ENCODE data around the gene VPS52. TPM values are rescaled to one million over a fixed set of nuclear protein-coding genes. Genes with fewer than 3 reads are reported as not detected.

Gene VPS52
- total RNA-seq, 1 donor from 2014 or later, result 63.5 TPM

DNA sequence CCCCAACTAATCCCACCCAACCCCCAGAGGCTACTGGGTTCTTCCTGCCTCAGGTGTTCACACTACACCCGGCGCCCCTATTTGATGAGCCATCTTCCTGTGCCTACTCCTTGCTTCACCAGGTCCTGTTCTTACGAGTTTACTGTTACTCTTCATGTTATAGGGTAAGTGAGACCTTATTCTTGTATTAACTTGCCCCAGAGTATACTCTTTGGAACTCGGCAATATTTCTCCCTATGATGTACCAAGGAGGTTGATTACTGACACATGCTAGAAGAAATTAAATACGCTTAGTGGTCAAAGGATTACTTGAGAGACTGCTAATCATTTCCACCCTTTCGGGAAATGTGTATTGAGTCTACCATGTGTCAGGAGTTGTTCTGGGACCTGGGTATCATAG, 54.4 kb downstream of the VPS52 start:
- DNase-seq (ENCODE audit: low spot score), result no peak
- H3K4me3 Mint-ChIP-seq, result no peak overlapping the region
- H3K36me3 Mint-ChIP-seq (ENCODE audit: low read depth), result peaks cover 8% of the 10 kb centered on the region
- H3K27me3 Mint-ChIP-seq (ENCODE audit: insufficient read depth), result peaks cover 51% of the 10 kb centered on the region
- peaks cover 21% of the 10 kb centered on the region for H3K4me1 Mint-ChIP-seq (ENCODE audit: low read depth)
- H3K27ac Mint-ChIP-seq, result no peak overlapping the region
- H3K9me3 Mint-ChIP-seq, result no peaks in the 10 kb centered on the region
- intact Hi-C loops (cut with micrococcal nuclease), result no loop called here

DNA sequence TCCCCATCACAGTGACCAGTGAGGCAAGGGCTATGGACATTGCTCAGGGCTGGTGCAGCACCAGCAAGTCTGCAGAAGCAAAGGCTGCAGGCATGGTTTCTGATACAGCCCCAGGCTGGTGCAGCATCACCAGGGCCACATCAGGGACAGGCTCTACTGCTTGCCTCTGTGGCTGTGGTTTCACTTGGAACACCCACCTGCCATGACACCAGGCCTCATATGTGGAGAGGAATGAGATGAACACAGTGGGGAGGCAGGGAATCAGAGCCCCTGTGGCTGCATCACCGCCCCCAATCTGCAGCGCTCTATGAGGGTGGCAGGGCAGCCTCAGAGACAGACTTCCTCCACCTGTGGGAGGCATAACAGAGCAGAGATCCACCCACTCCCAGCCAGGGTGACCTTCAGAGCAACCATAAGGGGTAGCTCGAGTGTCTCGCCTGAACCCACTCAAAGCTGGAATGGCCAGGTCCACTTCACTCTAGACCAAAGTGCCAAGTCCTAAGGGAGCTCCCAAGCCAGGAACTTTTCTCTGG, 55.5 kb downstream of the VPS52 start:
- intact Hi-C loops (cut with micrococcal nuclease), result no loop called here
- H3K9me3 Mint-ChIP-seq, result no peaks in the 10 kb centered on the region
- peaks cover 21% of the 10 kb centered on the region for H3K4me1 Mint-ChIP-seq (ENCODE audit: low read depth)
- H3K4me3 Mint-ChIP-seq, result no peak overlapping the region
- peaks cover 11% of the 10 kb centered on the region for H3K36me3 Mint-ChIP-seq (ENCODE audit: low read depth)
- H3K27me3 Mint-ChIP-seq (ENCODE audit: insufficient read depth), result peaks cover 47% of the 10 kb centered on the region
- no peak overlapping the region for H3K27ac Mint-ChIP-seq
- no peak for DNase-seq (ENCODE audit: low spot score)

DNA sequence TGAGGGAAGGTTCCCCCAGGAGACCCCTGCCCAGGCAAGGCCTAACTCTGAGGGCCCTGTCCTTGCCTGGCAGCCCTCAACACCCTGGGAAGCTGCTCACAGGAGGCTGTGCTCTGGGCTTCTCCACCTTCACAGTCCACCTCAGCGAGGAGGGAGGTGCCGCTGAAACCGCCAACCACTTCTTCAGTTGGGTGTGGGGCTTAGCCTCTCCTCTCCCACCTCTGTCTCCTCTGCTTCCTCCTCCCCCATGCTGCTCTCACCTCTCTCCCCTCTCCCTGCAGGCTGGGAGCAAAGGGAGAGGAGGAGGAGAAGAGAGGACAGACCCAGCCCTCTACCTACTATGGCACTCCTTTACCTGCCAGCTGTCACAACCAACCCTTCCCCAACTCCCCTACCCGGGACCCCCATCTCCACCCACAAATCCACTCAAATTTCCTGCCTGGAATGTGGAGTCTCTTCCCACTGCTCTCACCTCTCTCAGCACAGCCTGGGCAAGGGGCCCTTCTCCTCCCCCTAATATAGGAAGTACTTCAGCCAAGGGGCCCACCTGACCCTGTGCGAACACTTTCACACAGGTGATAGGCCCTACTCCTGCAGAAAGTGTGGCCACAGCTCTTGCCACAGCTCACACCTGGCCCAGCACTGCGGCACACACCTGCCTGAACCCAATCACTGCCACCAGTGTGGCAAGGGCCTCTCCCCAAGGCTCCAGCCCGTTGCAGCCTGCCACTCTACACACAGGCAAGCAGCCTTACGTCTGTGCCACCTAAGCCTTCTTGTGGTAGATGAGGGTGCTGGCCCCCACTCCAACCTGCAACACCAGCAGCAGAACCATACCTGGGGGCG, 56.2 kb downstream of the VPS52 start:
- Mint-ChIP-seq H3K4me3 (no peak overlapping the region), H3K36me3 (ENCODE audit: low read depth) (peaks cover 14% of the 10 kb centered on the region), H3K27ac (no peak overlapping the region), H3K4me1 (ENCODE audit: low read depth) (peaks cover 21% of the 10 kb centered on the region), H3K27me3 (ENCODE audit: insufficient read depth) (peaks cover 47% of the 10 kb centered on the region), H3K9me3 (no peaks in the 10 kb centered on the region)
- no peak for DNase-seq (ENCODE audit: low spot score)
- intact Hi-C loops (cut with micrococcal nuclease), result no loop called here

DNA sequence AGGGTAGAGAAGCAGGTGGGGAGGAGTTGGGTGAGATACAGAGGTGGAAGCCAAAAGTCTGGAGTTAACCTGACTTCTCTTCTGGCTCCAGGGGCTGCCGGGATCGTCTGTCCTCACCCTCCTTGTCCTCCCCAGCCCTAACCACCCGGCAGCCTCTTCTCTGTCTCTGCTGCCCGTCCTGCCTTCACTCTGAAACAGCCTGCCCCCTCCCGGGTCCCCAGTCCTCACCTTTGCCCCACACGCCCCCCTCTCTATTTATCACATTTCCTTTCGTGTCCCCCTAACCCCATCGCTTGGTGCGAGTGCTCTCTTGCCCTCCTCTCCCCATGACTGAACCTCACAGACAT, 57.7 kb downstream of the VPS52 start:
- H3K9me3 Mint-ChIP-seq, result no peaks in the 10 kb centered on the region
- no peak overlapping the region for H3K27ac Mint-ChIP-seq
- peaks cover 24% of the 10 kb centered on the region for H3K36me3 Mint-ChIP-seq (ENCODE audit: low read depth)
- intact Hi-C loops (cut with micrococcal nuclease), result no loop called here
- no peak for DNase-seq (ENCODE audit: low spot score)
- peaks cover 30% of the 10 kb centered on the region for H3K4me1 Mint-ChIP-seq (ENCODE audit: low read depth)
- H3K4me3 Mint-ChIP-seq, result no peak overlapping the region
- H3K27me3 Mint-ChIP-seq (ENCODE audit: insufficient read depth), result peaks cover 40% of the 10 kb centered on the region

DNA sequence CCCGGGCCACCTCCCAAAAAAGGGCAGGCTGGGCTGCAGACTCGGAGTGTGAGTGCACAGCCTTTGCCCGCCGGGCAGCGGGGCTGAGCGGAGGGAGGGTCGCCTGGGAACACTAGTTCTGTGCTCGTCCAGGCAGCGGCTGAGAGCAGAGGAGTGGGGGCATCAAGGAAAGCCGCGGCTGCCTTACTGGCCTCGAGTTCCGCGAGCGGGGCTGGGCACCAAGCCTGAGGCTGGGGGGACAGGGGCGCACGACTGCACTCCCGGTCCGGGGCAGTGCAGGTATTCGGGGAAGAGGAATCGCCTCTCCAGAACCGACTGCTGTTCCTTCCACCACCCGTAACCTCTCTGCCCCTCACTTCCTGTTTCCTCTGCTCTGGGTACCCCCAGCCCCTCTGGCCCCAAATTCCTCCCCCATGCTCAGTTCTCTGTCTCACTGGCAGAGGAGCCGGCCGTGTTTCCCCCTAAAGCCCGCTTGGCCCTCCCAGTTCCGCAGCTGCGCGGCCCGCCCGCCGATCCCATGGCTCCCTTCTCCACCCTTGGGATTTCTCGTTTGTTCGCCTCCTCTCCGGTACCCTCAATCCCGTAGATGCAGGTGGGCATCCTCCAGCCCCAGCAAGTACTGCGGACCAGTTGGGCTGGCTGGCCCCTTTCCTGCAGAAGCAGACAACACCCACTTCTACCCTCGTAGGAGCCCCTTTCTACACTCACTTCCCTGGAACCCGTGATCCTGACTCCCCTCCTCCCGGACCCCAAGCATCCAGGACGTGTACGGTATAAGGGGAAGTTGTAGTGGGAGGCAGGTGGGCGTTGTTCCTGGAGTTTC, 58.3 kb downstream of the VPS52 start:
- peaks cover 39% of the 10 kb centered on the region for H3K27me3 Mint-ChIP-seq (ENCODE audit: insufficient read depth)
- peak overlapping the region; percentile 66 for H3K4me3 Mint-ChIP-seq
- intact Hi-C loops (cut with micrococcal nuclease), result no loop called here
- H3K4me1 Mint-ChIP-seq (ENCODE audit: low read depth), result peaks cover 34% of the 10 kb centered on the region
- peaks cover 26% of the 10 kb centered on the region for H3K36me3 Mint-ChIP-seq (ENCODE audit: low read depth)
- H3K9me3 Mint-ChIP-seq, result no peaks in the 10 kb centered on the region
- DNase-seq (ENCODE audit: low spot score), result no peak
- H3K27ac Mint-ChIP-seq, result no peak overlapping the region

DNA sequence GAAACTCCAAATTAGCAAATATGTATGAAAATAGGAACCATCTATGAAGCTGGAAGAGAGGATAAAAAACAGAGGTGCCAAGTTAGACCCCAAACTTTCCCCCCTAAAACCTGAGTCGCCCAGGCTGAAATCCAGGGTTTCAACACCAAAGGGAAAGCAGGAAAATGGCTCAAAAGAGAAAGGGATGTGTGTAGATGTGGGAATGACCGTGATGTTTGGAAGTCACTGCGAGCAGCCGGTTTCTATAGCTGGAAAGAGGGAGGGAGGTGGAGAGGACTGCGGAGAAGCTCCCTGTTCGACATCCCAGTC, 58.9 kb downstream of the VPS52 start:
- Mint-ChIP-seq H3K4me3 (no peak overlapping the region), H3K27me3 (ENCODE audit: insufficient read depth) (peaks cover 34% of the 10 kb centered on the region), H3K9me3 (no peaks in the 10 kb centered on the region), H3K36me3 (ENCODE audit: low read depth) (peaks cover 26% of the 10 kb centered on the region), H3K4me1 (ENCODE audit: low read depth) (peaks cover 34% of the 10 kb centered on the region), H3K27ac (no peak overlapping the region)
- intact Hi-C loops (cut with micrococcal nuclease), result no loop called here
- DNase-seq (ENCODE audit: low spot score), result no peak

DNA sequence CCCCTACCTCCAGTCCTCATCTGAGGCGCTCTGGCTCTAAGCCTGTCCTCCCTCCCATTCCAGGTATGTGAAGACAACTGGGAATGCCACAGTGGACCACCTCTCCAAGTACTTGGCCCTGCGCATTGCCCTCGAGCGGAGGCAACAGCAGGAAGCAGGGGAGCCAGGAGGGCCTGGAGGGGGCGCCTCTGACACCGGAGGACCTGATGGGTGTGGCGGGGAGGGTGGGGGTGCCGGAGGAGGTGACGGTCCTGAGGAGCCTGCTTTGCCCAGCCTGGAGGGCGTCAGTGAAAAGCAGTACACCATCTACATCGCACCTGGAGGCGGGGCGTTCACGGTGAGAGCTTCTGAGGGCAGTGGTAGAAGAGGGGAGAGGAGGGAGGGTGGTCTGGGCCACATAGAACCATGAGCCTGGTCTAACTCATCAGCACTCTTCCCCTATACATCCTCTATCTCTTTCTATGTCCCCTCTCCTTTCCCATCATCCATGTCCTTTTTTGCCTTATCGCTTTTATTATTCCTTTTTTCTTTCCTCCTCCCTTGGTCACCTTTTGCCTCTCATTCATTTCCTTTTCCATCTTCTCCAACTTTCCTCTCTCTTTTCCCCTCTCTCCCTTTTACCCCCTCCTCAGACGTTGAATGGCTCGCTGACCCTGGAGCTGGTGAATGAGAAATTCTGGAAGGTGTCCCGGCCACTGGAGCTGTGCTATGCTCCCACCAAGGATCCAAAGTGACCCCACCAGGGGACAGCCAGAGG, 59.8 kb downstream of the VPS52 start:
- DNase-seq (ENCODE audit: low spot score), result no peak
- Mint-ChIP-seq H3K27me3 (ENCODE audit: insufficient read depth) (peaks cover 34% of the 10 kb centered on the region), H3K27ac (no peak overlapping the region), H3K4me1 (ENCODE audit: low read depth) (peaks cover 34% of the 10 kb centered on the region), H3K9me3 (no peaks in the 10 kb centered on the region), H3K36me3 (ENCODE audit: low read depth) (peaks cover 26% of the 10 kb centered on the region), H3K4me3 (no peak overlapping the region)
- intact Hi-C loops (cut with micrococcal nuclease), result no loop called here

DNA sequence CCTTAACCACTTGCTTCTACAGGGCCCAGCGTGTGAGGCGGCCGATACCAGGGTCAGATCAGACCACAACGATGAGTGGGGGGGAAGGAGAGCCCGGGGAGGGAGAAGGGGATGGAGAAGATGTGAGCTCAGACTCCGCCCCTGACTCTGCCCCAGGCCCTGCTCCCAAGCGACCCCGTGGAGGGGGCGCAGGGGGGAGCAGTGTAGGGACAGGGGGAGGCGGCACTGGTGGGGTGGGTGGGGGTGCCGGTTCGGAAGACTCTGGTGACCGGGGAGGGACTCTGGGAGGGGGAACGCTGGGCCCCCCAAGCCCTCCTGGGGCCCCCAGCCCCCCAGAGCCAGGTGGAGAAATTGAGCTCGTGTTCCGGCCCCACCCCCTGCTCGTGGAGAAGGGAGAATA, 60.5 kb downstream of the VPS52 start:
- Mint-ChIP-seq H3K27me3 (ENCODE audit: insufficient read depth) (peaks cover 34% of the 10 kb centered on the region), H3K4me1 (ENCODE audit: low read depth) (peaks cover 37% of the 10 kb centered on the region), H3K36me3 (ENCODE audit: low read depth) (peaks cover 26% of the 10 kb centered on the region), H3K27ac (no peak overlapping the region), H3K4me3 (no peak overlapping the region), H3K9me3 (no peaks in the 10 kb centered on the region)
- intact Hi-C loops (cut with micrococcal nuclease), result no loop called here
- DNase-seq (ENCODE audit: low spot score), result no peak

DNA sequence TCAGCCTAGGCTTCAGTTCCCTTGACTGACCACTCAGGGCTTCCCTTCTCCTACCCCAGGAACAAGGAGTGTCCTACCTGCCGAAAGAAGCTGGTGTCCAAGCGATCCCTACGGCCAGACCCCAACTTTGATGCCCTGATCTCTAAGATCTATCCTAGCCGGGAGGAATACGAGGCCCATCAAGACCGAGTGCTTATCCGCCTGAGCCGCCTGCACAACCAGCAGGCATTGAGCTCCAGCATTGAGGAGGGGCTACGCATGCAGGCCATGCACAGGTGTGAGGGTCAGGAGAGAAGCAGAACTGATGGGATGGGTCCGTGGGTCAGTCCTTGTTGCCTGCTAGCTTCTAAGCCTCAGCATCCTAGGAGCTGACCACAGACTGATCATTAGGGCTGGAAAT, 61.8 kb downstream of the VPS52 start:
- intact Hi-C loops (cut with micrococcal nuclease), result loop anchor here (10.0 kb wide), 3 partner anchors 365 to 1545 kb away; partner anchors contain the start of genes C6orf47, CSNK2B, GPANK1 and LY6G5B
- DNase-seq (ENCODE audit: low spot score), result no peak
- H3K9me3 Mint-ChIP-seq, result no peaks in the 10 kb centered on the region
- H3K36me3 Mint-ChIP-seq (ENCODE audit: low read depth), result peaks cover 27% of the 10 kb centered on the region
- peak overlapping the region; percentile 31 for H3K4me3 Mint-ChIP-seq
- peaks cover 50% of the 10 kb centered on the region for H3K4me1 Mint-ChIP-seq (ENCODE audit: low read depth)
- H3K27ac Mint-ChIP-seq, result no peak overlapping the region
- H3K27me3 Mint-ChIP-seq (ENCODE audit: insufficient read depth), result peaks cover 29% of the 10 kb centered on the region

DNA sequence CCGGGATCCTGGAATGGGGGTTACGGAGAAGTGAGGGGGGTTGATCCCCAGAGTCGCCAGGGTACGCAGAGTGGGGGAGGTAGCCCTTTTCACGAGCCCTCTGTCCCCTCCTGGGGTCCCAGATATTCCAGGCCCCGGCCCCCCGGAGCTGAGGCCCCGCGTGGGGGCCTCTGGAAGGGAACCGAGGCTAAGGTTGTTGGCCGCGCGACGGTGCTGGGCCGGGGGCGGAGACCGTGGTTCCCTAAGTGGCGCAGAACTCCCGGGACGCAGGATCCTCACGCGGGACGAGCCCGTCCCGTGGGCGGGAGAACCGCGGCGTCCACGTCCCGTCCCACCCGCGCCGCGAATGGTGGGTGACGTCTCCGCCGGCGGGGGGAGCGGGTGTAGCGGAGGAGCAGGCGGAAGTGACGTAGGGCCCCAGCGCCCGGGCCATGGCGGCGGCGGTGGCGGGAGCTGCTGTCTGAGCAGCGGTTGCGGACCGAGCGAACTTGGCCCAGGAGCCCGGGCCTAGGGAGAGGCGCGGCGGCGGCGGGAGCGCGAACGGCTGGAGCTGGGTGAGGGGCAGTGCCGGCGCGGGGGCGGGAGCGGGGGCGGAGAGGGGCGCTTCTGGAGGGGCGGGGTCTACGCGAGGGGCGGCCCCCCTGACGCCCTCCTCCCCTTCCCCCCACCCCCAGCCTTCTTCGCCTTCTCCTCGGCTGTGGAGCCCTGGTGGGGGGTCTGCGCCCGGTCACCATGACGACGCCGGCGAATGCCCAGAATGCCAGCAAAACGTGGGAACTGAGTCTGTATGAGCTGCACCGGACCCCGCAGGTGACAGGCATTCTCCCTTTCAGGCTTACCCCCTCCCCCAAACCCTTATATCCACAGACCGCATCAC, 63.3 kb downstream of the VPS52 start, which contains the start of gene RING1:
RING1 (plus strand) TSS at position 410 of the 877 bp plus-strand sequence; CDS start at position 733, 323 bp downstream.
- DNase-seq (ENCODE audit: low spot score), result peak; percentile 84
- Mint-ChIP-seq H3K27me3 (ENCODE audit: insufficient read depth) (peaks cover 14% of the 10 kb centered on the region), H3K4me1 (ENCODE audit: low read depth) (peaks cover 50% of the 10 kb centered on the region), H3K27ac (peak within 1 kb of the TSS; percentile 96), H3K4me3 (peak within 1 kb of the TSS; percentile 91), H3K36me3 (ENCODE audit: low read depth) (peaks cover 30% of the 10 kb centered on the region), H3K9me3 (no peaks in the 10 kb centered on the region)
- intact Hi-C loops (cut with micrococcal nuclease), result loop anchor here (1.0 to 10.0 kb wide), 6 partner anchors 8 to 1544 kb away; partner anchors contain the start of genes C6orf47, CSNK2B, GPANK1 and ITPR3

DNA sequence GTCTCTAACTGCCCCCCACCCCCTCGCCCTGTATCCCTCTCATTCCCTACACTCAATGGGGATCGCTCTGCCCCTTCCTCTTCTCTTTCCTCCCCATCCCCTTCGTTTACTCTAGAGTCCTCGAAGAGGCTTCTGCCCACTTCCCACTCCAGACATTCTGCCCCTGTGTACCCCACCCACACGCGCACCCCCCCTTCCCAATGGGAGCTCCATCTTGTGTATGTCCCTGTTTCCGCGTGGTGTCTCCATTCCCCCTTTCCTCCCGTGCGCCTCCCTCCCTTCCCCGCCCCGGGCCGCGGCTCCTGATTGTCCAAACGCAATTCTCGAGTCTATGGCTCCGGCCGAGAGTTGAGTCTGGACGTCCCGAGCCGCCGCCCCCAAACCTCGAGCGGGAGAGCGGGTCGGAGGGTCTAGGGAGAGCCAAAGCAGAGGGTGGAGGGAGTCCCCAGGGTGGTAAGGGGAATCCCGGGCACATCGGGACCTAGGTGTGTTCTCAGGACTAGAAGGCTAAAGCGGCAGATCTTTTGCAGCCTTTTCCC, 64.1 kb downstream of the VPS52 start:
- H3K4me1 Mint-ChIP-seq (ENCODE audit: low read depth), result peaks cover 51% of the 10 kb centered on the region
- H3K36me3 Mint-ChIP-seq (ENCODE audit: low read depth), result peaks cover 36% of the 10 kb centered on the region

More for the DNA sequence above, 64.1 kb downstream of the VPS52 start:
- peak overlapping the region; percentile 91 for H3K4me3 Mint-ChIP-seq
- DNase-seq (ENCODE audit: low spot score), result no peak
- H3K9me3 Mint-ChIP-seq, result no peaks in the 10 kb centered on the region
- peaks cover 7% of the 10 kb centered on the region for H3K27me3 Mint-ChIP-seq (ENCODE audit: insufficient read depth)
- H3K27ac Mint-ChIP-seq, result peak overlapping the region; percentile 96
- intact Hi-C loops (cut with micrococcal nuclease), result loop anchor here (1.0 to 10.0 kb wide), 6 partner anchors 7 to 1543 kb away; partner anchors contain the start of genes C6orf47, CSNK2B, GPANK1 and ITPR3

All from activated T-helper 1 cell treated with anti-CD3 and anti-CD28 coated beads, Interleukin-12 subunit alpha, Interleukin-12 subunit beta, Interleukin-2, Interleukin-4 antibody, amounts not matched to agents 30 ng/mL and 10 ng/mL and 1 ng/mL, durations not matched to agents 14 hours and 24 hours and 36 hours (primary cell).